Choroid plexus epithelial cell (primary cell): ENCODE measurements around the gene CTH.

Experiments used
- DNase-seq: peaks from one replicate; pipeline ENCODE4 v3.0.0-alpha.2; 2010; ENCODE audit warnings: low read depth
- H3K4me3 ChIP-seq: 2 replicates; pipeline ENCODE4 v1.5.1; 2011; ENCODE audit warnings: low read depth, mild to moderate bottlenecking, control low read depth, low read length, moderate library complexity
- CTCF ChIP-seq: conservative IDR thresholded peaks from 2 replicates; pipeline ENCODE4 v1.5.1; 2011; ENCODE audit warnings: low read depth, mild to moderate bottlenecking, control low read depth, inconsistent platforms, low read length, moderate library complexity

CTH gene

GRCh38 chr1:70429219-70429618, 18.2 kb downstream of the CTH start:
- no peak for DNase-seq
- H3K4me3 ChIP-seq = no peak overlapping the region
- no peak for TF ChIP-seq CTCF

GRCh38 chr1:70429757-70430156, 18.7 kb downstream of the CTH start:
- no peak for DNase-seq
- no peak for TF ChIP-seq CTCF
- H3K4me3 ChIP-seq = no peak overlapping the region

- DNase-seq = no peak
- no peak for TF ChIP-seq CTCF
- H3K4me3 ChIP-seq = no peak overlapping the region
Observed at GRCh38 chr1:70431317-70431716, 20.2 kb downstream of the CTH start.

GRCh38 chr1:70431874-70432273, 20.8 kb downstream of the CTH start:
- H3K4me3 ChIP-seq = no peak overlapping the region
- no peak for TF ChIP-seq CTCF
- no peak for DNase-seq

- no peak for TF ChIP-seq CTCF
- DNase-seq = no peak
- no peak overlapping the region for H3K4me3 ChIP-seq
Observed at GRCh38 chr1:70434253-70434859, 23.3 kb downstream of the CTH start.

- H3K4me3 ChIP-seq = no peak overlapping the region
- peak; percentile 68 for TF ChIP-seq CTCF
- peak; percentile 70 for DNase-seq
Observed at GRCh38 chr1:70436622-70437251, 25.7 kb downstream of the CTH start.

GRCh38 chr1:70438529-70438928, 27.5 kb downstream of the CTH start:
- TF ChIP-seq CTCF = no peak
- no peak overlapping the region for H3K4me3 ChIP-seq
- no peak for DNase-seq
